ENCODE results near the gene GLB1L. TPM values are rescaled to one million over a fixed set of nuclear protein-coding genes. Genes with fewer than 3 reads are reported as not detected.

GLB1L gene
- total RNA-seq, 1 experiment from 2014 or later, result 4.9 TPM

GRCh38 chr2:219268294-219268693 lies 23.1 kb upstream of the GLB1L start:
- POLR2A ChIA-PET, result interaction anchor here (2.9 to 3.1 kb wide), 2 partner anchors 15 to 23 kb away, joined by 12 to 27 read pairs; partner anchors contain the start of genes GLB1L, STK16, TUBA4A and TUBA4B
- Mint-ChIP-seq H3K27me3 (ENCODE audit: insufficient read depth, unreplicated experiment) (no peaks in the 10 kb centered on the region), H3K4me1 (ENCODE audit: insufficient read depth, unreplicated experiment) (peaks cover 8% of the 10 kb centered on the region), H3K9me3 (ENCODE audit: unreplicated experiment) (no peaks in the 10 kb centered on the region), H3K36me3 (ENCODE audit: insufficient read depth, unreplicated experiment) (no peaks in the 10 kb centered on the region), H3K4me3 (ENCODE audit: unreplicated experiment) (no peak overlapping the region), H3K27ac (ENCODE audit: low read depth, unreplicated experiment) (no peak overlapping the region)
- intact Hi-C loops (cut with micrococcal nuclease), result no loop called here
- BruUV-seq (replicated peaks), result no TSS peak
- DNase-seq (ENCODE audit: unreplicated experiment), result no peak
- no peak for TF ChIP-seq CTCF (IDR thresholded peaks at IDR 0.05; ENCODE audit: unreplicated experiment)
- CTCF ChIA-PET, result interaction anchor here (1.1 kb wide), 1 partner anchor 8 kb away, joined by 3 read pairs; no protein-coding TSS in a partner anchor

GRCh38 chr2:219266886-219267285 lies 21.6 kb upstream of the GLB1L start:
- Mint-ChIP-seq H3K9me3 (ENCODE audit: unreplicated experiment) (no peaks in the 10 kb centered on the region), H3K27ac (ENCODE audit: low read depth, unreplicated experiment) (no peak overlapping the region), H3K4me3 (ENCODE audit: unreplicated experiment) (no peak overlapping the region), H3K36me3 (ENCODE audit: insufficient read depth, unreplicated experiment) (no peaks in the 10 kb centered on the region), H3K4me1 (ENCODE audit: insufficient read depth, unreplicated experiment) (peaks cover 7% of the 10 kb centered on the region), H3K27me3 (ENCODE audit: insufficient read depth, unreplicated experiment) (no peaks in the 10 kb centered on the region)
- no TSS peak for BruUV-seq (replicated peaks)
- TF ChIP-seq CTCF (IDR thresholded peaks at IDR 0.05; ENCODE audit: unreplicated experiment), result no peak
- no peak for DNase-seq (ENCODE audit: unreplicated experiment)
- CTCF ChIA-PET, result interaction anchor here (3.7 kb wide), 1 partner anchor 10 kb away, joined by 24 read pairs; no protein-coding TSS in a partner anchor
- POLR2A ChIA-PET, result interaction anchor here (0.5 to 1.2 kb wide), 3 partner anchors 13 to 259 kb away, joined by 3 to 9 read pairs (median 3); partner anchors contain the start of genes ANKZF1, ATG9A and TUBA4A
- intact Hi-C loops (cut with micrococcal nuclease), result no loop called here

GRCh38 chr2:219266232-219266631 lies 21.0 kb upstream of the GLB1L start:
- H3K36me3 Mint-ChIP-seq (ENCODE audit: insufficient read depth, unreplicated experiment), result no peaks in the 10 kb centered on the region
- POLR2A ChIA-PET, result interaction anchor here (0.5 to 0.7 kb wide), 4 partner anchors 12 to 258 kb away, joined by 3 to 5 read pairs (median 3); partner anchors contain the start of genes ANKZF1, ATG9A, GLB1L and STK16

More at GRCh38 chr2:219266232-219266631, 21.0 kb upstream of the GLB1L start:
- TF ChIP-seq CTCF (IDR thresholded peaks at IDR 0.05; ENCODE audit: unreplicated experiment), result no peak
- no peaks in the 10 kb centered on the region for H3K9me3 Mint-ChIP-seq (ENCODE audit: unreplicated experiment)
- H3K4me3 Mint-ChIP-seq (ENCODE audit: unreplicated experiment), result no peak overlapping the region
- no TSS peak for BruUV-seq (replicated peaks)
- H3K4me1 Mint-ChIP-seq (ENCODE audit: insufficient read depth, unreplicated experiment), result peaks cover 7% of the 10 kb centered on the region
- intact Hi-C loops (cut with micrococcal nuclease), result no loop called here
- DNase-seq (ENCODE audit: unreplicated experiment), result no peak
- no peak overlapping the region for H3K27ac Mint-ChIP-seq (ENCODE audit: low read depth, unreplicated experiment)
- no peaks in the 10 kb centered on the region for H3K27me3 Mint-ChIP-seq (ENCODE audit: insufficient read depth, unreplicated experiment)
- CTCF ChIA-PET, result interaction anchor here (0.6 to 3.7 kb wide), 4 partner anchors 11 to 390 kb away, joined by 3 to 24 read pairs (median 6); no protein-coding TSS in a partner anchor

All from MCF 10A (cell line).